GM12875 (cell line): ENCODE data around the gene ERC2.
A peak's percentile ranks its signal among the peaks of the same experiment; 100 is the strongest.

Source experiments
- H3K4me3 ChIP-seq: one replicate; pipeline ENCODE4 v1.5.1; 2011; ENCODE audit warnings: low read depth, low read length, control low read depth
- CTCF ChIP-seq: IDR thresholded peaks from 2 replicates; pipeline ENCODE4 v1.5.1; 2011; ENCODE audit warnings: low read depth, mild to moderate bottlenecking, control low read depth, inconsistent platforms, low read length, moderate library complexity, borderline replicate concordance; ENCODE audit not compliant: insufficient read depth

The ERC2 gene

GRCh38 chr3:55584030-55584429, 884.2 kb downstream of the ERC2 start:
- no peak for TF ChIP-seq CTCF
- H3K4me3 ChIP-seq: no peak overlapping the region

GRCh38 chr3:55583475-55583874, 884.8 kb downstream of the ERC2 start:
- TF ChIP-seq CTCF: no peak

GRCh38 chr3:55579496-55579895, 888.8 kb downstream of the ERC2 start:
- H3K4me3 ChIP-seq: no peak overlapping the region
- TF ChIP-seq CTCF: no peak

More at GRCh38 chr3:55583475-55583874, 884.8 kb downstream of the ERC2 start:
- no peak overlapping the region for H3K4me3 ChIP-seq

- no peak overlapping the region for H3K4me3 ChIP-seq
- no peak for TF ChIP-seq CTCF
Observed at GRCh38 chr3:55576621-55577388, 891.5 kb downstream of the ERC2 start.

- H3K4me3 ChIP-seq: no peak overlapping the region
- TF ChIP-seq CTCF: no peak
Observed at GRCh38 chr3:55574671-55575070, 893.6 kb downstream of the ERC2 start.

GRCh38 chr3:55572816-55573215, 895.5 kb downstream of the ERC2 start:
- no peak overlapping the region for H3K4me3 ChIP-seq
- TF ChIP-seq CTCF: no peak

- TF ChIP-seq CTCF: peak; percentile 12; the same call in 1 of the 2 replicates
- no peak overlapping the region for H3K4me3 ChIP-seq
Observed at GRCh38 chr3:55571913-55572312, 896.4 kb downstream of the ERC2 start.
